GM15510 (cell line): ENCODE measurements around the gene PRELID1.

Experiments
- POLR2A ChIP-seq: IDR thresholded peaks from 3 replicates; pipeline ENCODE4 v1.6.1; 2011; ENCODE audit warnings: borderline replicate concordance; ENCODE audit not compliant: insufficient read length; ENCODE audit errors: extremely low read depth

The PRELID1 gene

GRCh38 chr5:177317959-177318377, 14.4 kb downstream of the PRELID1 start:
- TF ChIP-seq POLR2A: no peak

GRCh38 chr5:177319913-177320588, 16.5 kb downstream of the PRELID1 start:
- no peak for TF ChIP-seq POLR2A

DNA sequence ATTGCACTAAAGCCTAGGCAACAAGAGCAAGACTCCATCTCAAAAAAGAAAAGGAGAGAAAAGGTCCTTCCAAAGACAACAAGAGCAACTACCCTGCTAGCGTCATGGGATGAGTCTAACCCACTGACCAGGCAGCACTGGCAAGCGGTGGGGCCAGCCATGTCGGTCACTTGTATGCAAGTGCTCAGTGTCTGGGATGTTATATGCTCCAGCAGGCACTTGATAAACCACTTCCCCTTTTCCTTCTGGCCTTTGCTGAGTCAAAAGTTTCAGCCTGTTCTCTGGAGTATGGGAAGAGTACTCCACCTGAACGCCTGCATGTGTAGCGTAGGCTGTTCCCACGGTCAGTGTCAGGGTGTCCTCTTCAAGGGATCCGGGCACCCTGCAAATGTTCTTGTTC, 17.3 kb downstream of the PRELID1 start:
- TF ChIP-seq POLR2A: no peak

GRCh38 chr5:177325868-177326381, 22.3 kb downstream of the PRELID1 start:
- no peak for TF ChIP-seq POLR2A

GRCh38 chr5:177327539-177328522, 24.2 kb downstream of the PRELID1 start:
- no peak for TF ChIP-seq POLR2A

DNA sequence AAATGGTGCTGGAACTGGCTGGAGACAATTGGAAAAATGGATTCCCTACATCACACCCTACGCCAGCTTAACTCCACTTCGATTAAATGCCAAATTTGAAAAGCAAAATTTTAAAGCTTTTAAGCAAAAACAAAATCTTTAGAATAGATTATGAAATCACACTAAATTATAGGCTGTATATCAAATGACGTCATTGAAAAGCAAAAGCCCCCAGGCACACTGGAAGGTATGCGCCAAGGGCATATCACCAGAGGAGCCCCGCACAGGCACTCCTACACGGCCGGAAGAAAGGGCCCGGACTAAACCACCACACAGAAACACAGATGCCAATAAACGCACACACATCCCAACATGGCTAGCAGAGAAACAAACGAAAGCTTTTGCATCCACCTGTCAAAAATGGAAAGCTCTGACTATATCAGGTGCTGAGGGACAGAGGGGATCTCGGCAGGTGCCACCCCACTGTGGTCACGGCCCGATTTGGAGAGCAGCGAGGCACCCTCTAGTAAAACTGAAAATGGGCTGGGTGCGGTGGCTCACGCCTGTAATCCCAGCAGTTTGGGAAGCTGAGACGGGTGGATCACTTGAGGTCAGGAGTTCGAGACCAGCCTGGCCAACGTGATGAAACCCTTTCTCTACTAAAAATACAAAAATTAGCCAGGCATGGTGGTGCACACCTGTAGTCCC, 25.1 kb downstream of the PRELID1 start:
- no peak for TF ChIP-seq POLR2A

- TF ChIP-seq POLR2A: no peak
These were observed 26.3 kb downstream of the PRELID1 start for GRCh38 chr5:177329883-177330282.

DNA sequence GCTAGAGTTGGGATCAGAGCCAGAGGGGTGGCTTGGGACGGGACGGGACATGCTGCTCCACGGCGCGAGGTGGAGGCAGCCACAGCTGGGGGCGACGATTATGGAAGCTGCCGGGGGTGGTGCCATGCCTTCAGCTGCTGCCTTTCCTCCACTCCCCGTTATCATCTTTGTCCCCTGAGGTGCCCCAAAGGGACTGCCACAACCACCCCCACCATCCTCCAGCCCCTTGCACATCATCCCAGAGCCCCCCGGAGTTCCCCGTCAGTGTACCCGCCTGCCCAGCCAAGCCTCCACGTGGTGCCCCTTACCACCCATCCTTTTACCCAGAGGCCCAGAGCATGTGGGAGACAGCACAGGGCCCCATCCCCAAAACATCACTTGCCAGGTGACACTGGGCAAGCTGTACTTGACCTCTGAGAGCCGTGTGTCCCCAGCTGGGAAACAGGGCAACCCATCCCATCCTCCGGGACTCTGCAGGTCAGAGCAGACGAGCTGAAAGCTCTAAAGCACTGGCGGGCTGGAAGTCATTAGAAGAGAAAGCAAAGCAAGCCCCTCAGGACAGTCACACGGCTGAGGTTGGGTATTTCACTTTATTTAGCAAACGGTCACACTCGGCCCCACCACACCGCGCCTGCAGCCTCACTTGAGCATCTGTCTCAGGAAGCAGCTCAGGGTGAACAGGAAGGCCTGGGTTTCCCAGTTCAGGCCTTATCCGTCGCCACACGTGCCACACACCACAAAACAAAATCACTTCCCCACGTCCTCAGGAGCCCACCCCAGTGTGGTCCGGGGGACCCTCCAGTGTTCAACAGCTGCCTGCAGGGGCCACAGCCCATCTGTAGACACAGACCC, 27.6 kb downstream of the PRELID1 start:
- TF ChIP-seq POLR2A: no peak

- TF ChIP-seq POLR2A: no peak
These were observed 28.7 kb downstream of the PRELID1 start for GRCh38 chr5:177332031-177332895.

DNA sequence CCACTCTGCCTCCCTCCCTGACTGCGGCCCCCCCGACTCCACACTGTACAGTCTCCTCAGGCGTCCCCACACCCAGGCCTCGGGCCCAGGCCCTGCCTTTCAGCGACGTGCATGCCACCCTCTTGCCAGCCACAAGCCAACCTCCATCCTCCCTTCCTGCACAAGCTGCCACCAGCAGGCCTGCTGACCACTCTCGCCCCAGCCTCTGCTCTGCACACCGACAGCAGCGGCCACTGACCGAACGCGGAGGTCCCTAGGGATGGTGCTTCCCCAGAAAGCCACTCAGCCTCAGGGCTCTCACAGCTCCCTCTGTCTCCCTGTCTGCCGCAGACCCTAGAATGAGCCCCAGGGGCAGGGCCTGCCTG, 29.3 kb downstream of the PRELID1 start:
- TF ChIP-seq POLR2A: no peak

- TF ChIP-seq POLR2A: no peak
These were observed 30.0 kb downstream of the PRELID1 start for GRCh38 chr5:177333420-177334154.

GRCh38 chr5:177334155-177334551, 30.6 kb downstream of the PRELID1 start:
- no peak for TF ChIP-seq POLR2A
